Heart left ventricle (tissue), 16 donors: ENCODE measurements around the gene TASP1. TPM values are rescaled to one million over a fixed set of nuclear protein-coding genes. Genes with fewer than 3 reads are reported as not detected.

Source experiments
- ATAC-seq, 4 donors: fragments of 200-7000 bp; cut with Tn5 transposase; one replicate each; pipeline ENCODE4 v1.9.1; 2020 to 2022; ENCODE audit warnings: moderate library complexity in 4 of 4, mild to moderate bottlenecking in 3 of 4, moderate number of reproducible peaks in 1 of 4
- DNase-seq, 5 donors: peaks; one replicate each; pipeline ENCODE4 v3.0.0-alpha.2; 2020
- H3K27ac ChIP-seq, 12 donors: fragments of 200-600 bp; sonication (generic) in 4 of 12; one replicate each; pipeline versions ENCODE4 v1.5.0 to v1.8.0; 2016 to 2022; ENCODE audit warnings: mild to moderate bottlenecking in 2 of 12
- H3K27me3 ChIP-seq, 9 donors: fragments of 200-600 bp; sonication (generic) in 2 of 9; one replicate each; pipeline versions ENCODE4 v1.5.1 to v1.8.0; 2016 to 2022; ENCODE audit warnings: mild to moderate bottlenecking in 3 of 9
- H3K36me3 ChIP-seq, 9 donors: fragments of 200-600 bp; sonication (generic) in 2 of 9; one replicate each; pipeline versions ENCODE4 v1.5.0 to v1.8.0; 2018 to 2022; ENCODE audit warnings: mild to moderate bottlenecking in 2 of 9
- H3K4me1 ChIP-seq, 12 donors: fragments of 200-600 bp; sonication (generic) in 4 of 12; one replicate each; pipeline versions ENCODE4 v1.5.0 to v1.8.0; 2016 to 2022; ENCODE audit warnings: mild to moderate bottlenecking in 3 of 12
- H3K4me3 ChIP-seq, 12 donors: fragments of 200-600 bp; sonication (generic) in 4 of 12; one replicate each; pipeline versions ENCODE4 v1.5.0 to v1.8.0; 2017 to 2022; ENCODE audit warnings: mild to moderate bottlenecking in 9 of 12, moderate library complexity in 4 of 12
- H3K9me3 ChIP-seq, 12 donors: fragments of 200-600 bp; sonication (generic) in 4 of 12; one replicate each; pipeline versions ENCODE4 v1.5.0 to v1.8.0; 2016 to 2022; ENCODE audit warnings: mild to moderate bottlenecking in 1 of 12
- CTCF ChIP-seq, 12 donors: fragments of 200-600 bp; sonication (generic) in 4 of 12; IDR thresholded peaks; one replicate each; pipeline versions ENCODE4 v1.5.0 to v1.8.0; 2018 to 2022; ENCODE audit warnings: antibody characterized with exemption in 12 of 12, mild to moderate bottlenecking in 5 of 12
- POLR2A ChIP-seq, 2 donors: fragments of 450-650 bp; IDR thresholded peaks; one replicate each; pipeline ENCODE4 v1.6.1; 2017; ENCODE audit warnings: antibody characterized with exemption in 2 of 2, mild to moderate bottlenecking in 2 of 2, moderate library complexity in 2 of 2
- WGBS, 4 donors: extraction: QIAGEN DNeasy Blood & Tissue Kit in 2 of 4; methylation state at CpG; one replicate each; pipeline versions ENCODE4 v1.1.5 to v1.1.7; 2013 to 2018; 5-methylcytosine and 5-hydroxymethylcytosine counted together
- intact Hi-C, 10 donors: fragments of 100-400 bp; cut with DNase I; formaldehyde crosslinking; loops; one replicate each; pipeline versions ENCODE4 v1.11.1 to v1.14.2; 2022
- polyA plus RNA-seq, 2 donors: library from polyadenylated mRNA; stranded (reverse); fragments of 200-250 nt; gene quantifications; one replicate each; pipeline ENCODE4 v1.2.3, GENCODE V29; 2013
- total RNA-seq, 9 donors: library from RNA; depleted of rRNA in 2 of 9; stranded (reverse); fragments of >200 nt in 2 of 9; fragmentation: NEBNext Ultra II Directional in 3 of 9; extraction: Animal tissue kit (Norgen Biotek cat#: 25700) in 3 of 9; gene quantifications; one replicate each; pipeline versions ENCODE4 v1.1.0 to v1.2.4, GENCODE V29; 2016 to 2023
- donor health status: ischemic (EF 13 %, LVEDD 7.1; RV severe dilation, severe dysfunction).
- donor health status: healthy with polysubstance abuse.
- donor health status: DM: no; HTN: yes; CAD: no.
- donor health status: DM: no; HTN: no; CAD: no.
- donor health status: ischemic (EF 25% LVEDD 6.9; RV normal size, moderate dysfunction).
- donor health status: ischemic (EF 25% LVEDD 5.7; RV mildly dilated, moderate dysfunction).
- donor health status: healthy.
- donor health status: DM: yes; HTN: yes; CAD: no.
- donor health status: ischemic (EF 35%, LVEDD 5.7; RV mildly dilated, moderate dysfunction).
- donor health status: nonischemic (EF 11% LVEDD 7.7; RV severe dilation, severe dysfunction).
- donor health status: DM: yes; HTN: yes; CAD: no.
- donor health status: PGD.
- donor health status: ischemic (EF 29% LVEDD 5.4; RV normal size, mild dysfunction).
- donor health status: nonischemic (EF 23%, LVEDD 6.1; RV moderate dilation, normal function).

The TASP1 gene
- total and polyA plus RNA-seq, 11 donors = 1.6 to 8.6 (median 5.3) TPM

- peaks cover 0 to 7% (median 0%) of the 10 kb centered on the region in 12 donors for H3K9me3 ChIP-seq
- intact Hi-C loops = no loop called here
- DNase-seq (no peak), ATAC-seq (no peak)
- TF ChIP-seq POLR2A (IDR thresholded peaks at IDR 0.05) (no peak), CTCF (IDR thresholded peaks at IDR 0.05) (no peak)
- H3K4me1 ChIP-seq = peaks cover 0 to under 1% (median 0%) of the 10 kb centered on the region in 12 donors
- no peaks in the 10 kb centered on the region for H3K36me3 ChIP-seq
- no peaks in the 10 kb centered on the region for H3K27me3 ChIP-seq
- H3K27ac ChIP-seq = no peak overlapping the region
- no peak overlapping the region for H3K4me3 ChIP-seq
These were observed 169.5 kb downstream of the TASP1 start for GRCh38 chr20:13469262-13469661.

- Histone ChIP-seq H3K27me3 (no peaks in the 10 kb centered on the region), H3K4me1 (peaks cover 0 to 8% (median 0%) of the 10 kb centered on the region in 12 donors), H3K4me3 (no peak overlapping the region), H3K9me3 (peaks cover 0 to 7% (median 0%) of the 10 kb centered on the region in 12 donors), H3K36me3 (no peaks in the 10 kb centered on the region), H3K27ac (no peak overlapping the region)
- DNase-seq (no peak), ATAC-seq (no peak)
- no peak for TF ChIP-seq POLR2A (IDR thresholded peaks at IDR 0.05)
- no peak for TF ChIP-seq CTCF (IDR thresholded peaks at IDR 0.05)
- intact Hi-C loops = no loop called here
These were observed 170.6 kb downstream of the TASP1 start for GRCh38 chr20:13468166-13468565.

- Histone ChIP-seq H3K27ac (no peak overlapping the region), H3K27me3 (no peaks in the 10 kb centered on the region), H3K4me1 (peaks cover 0 to 8% (median 0%) of the 10 kb centered on the region in 12 donors), H3K4me3 (no peak overlapping the region), H3K36me3 (no peaks in the 10 kb centered on the region), H3K9me3 (peaks cover 0 to 6% (median 0%) of the 10 kb centered on the region in 12 donors)
- intact Hi-C loops = loop anchor here in 1 of 10 donors (5.0 kb wide), 1 partner anchor 83 kb away; no protein-coding TSS in a partner anchor
- 89 to 98% (median 96%) methylated on average over 3 of the region's 3 CpGs for WGBS, 4 donors
- DNase-seq = no peak
- TF ChIP-seq CTCF (IDR thresholded peaks at IDR 0.05) (no peak), POLR2A (IDR thresholded peaks at IDR 0.05) (no peak)
- no peak for ATAC-seq
These were observed 174.0 kb downstream of the TASP1 start for GRCh38 chr20:13464702-13465101.

- 90 to 96% (median 96%) methylated on average over 2 of the region's 2 CpGs for WGBS, 4 donors
- TF ChIP-seq CTCF (IDR thresholded peaks at IDR 0.05) = no peak
- TF ChIP-seq POLR2A (IDR thresholded peaks at IDR 0.05) = no peak
- no peak overlapping the region for H3K4me3 ChIP-seq
- no peak overlapping the region for H3K27ac ChIP-seq
- peaks cover 0 to 8% (median 0%) of the 10 kb centered on the region in 12 donors for H3K4me1 ChIP-seq
- no peak for ATAC-seq
- no peak for DNase-seq
- no peaks in the 10 kb centered on the region for H3K27me3 ChIP-seq
- intact Hi-C loops = loop anchor here in 1 of 10 donors (5.0 kb wide), 1 partner anchor 85 kb away; no protein-coding TSS in a partner anchor
- no peaks in the 10 kb centered on the region for H3K9me3 ChIP-seq
- H3K36me3 ChIP-seq = no peaks in the 10 kb centered on the region
These were observed 176.8 kb downstream of the TASP1 start for GRCh38 chr20:13461849-13462458.
